GM10847 (cell line): ENCODE results near the gene EVC2.

Experiments
- POLR2A ChIP-seq: IDR thresholded peaks from 2 replicates; pipeline ENCODE4 v1.6.1; 2011; ENCODE audit not compliant: insufficient read length; ENCODE audit errors: extremely low read depth

Gene EVC2

GRCh38 chr4:5708449-5709206 lies at the start of gene EVC2:
Gene EVC2, minus strand, starts transcription at chr4:5708559. Its CDS starts 46 bp downstream, at chr4:5708513.
- no peak for TF ChIP-seq POLR2A

GRCh38 chr4:5757954-5758353 lies 49.6 kb upstream of the EVC2 start:
- no peak for TF ChIP-seq POLR2A

GRCh38 chr4:5757536-5757935 lies 49.2 kb upstream of the EVC2 start:
- no peak for TF ChIP-seq POLR2A

GRCh38 chr4:5757091-5757490 lies 48.7 kb upstream of the EVC2 start:
- TF ChIP-seq POLR2A: no peak

- TF ChIP-seq POLR2A: no peak
Measured at GRCh38 chr4:5756271-5756670, 47.9 kb upstream of the EVC2 start.

- no peak for TF ChIP-seq POLR2A
Measured at GRCh38 chr4:5755679-5756078, 47.3 kb upstream of the EVC2 start.

GRCh38 chr4:5755161-5755560 lies 46.8 kb upstream of the EVC2 start:
- TF ChIP-seq POLR2A: no peak

GRCh38 chr4:5754529-5754881 lies 46.1 kb upstream of the EVC2 start:
- TF ChIP-seq POLR2A: no peak

- no peak for TF ChIP-seq POLR2A
Measured at GRCh38 chr4:5753766-5754528, 45.6 kb upstream of the EVC2 start.

- TF ChIP-seq POLR2A: no peak
Measured at GRCh38 chr4:5753366-5753765, 45.0 kb upstream of the EVC2 start.

GRCh38 chr4:5752376-5753184 lies 44.2 kb upstream of the EVC2 start:
- no peak for TF ChIP-seq POLR2A

- no peak for TF ChIP-seq POLR2A
Measured at GRCh38 chr4:5751666-5752375, 43.5 kb upstream of the EVC2 start.

GRCh38 chr4:5750946-5751665 lies 42.7 kb upstream of the EVC2 start:
- TF ChIP-seq POLR2A: no peak

- no peak for TF ChIP-seq POLR2A
Measured at GRCh38 chr4:5750052-5750945, 41.9 kb upstream of the EVC2 start.

- no peak for TF ChIP-seq POLR2A
Measured at GRCh38 chr4:5749568-5749967, 41.2 kb upstream of the EVC2 start.
